Ovary (tissue), 9 donors: ENCODE results near the gene SNRNP48. TPM values are rescaled to one million over a fixed set of nuclear protein-coding genes. Genes with fewer than 3 reads are reported as not detected.

ENCODE experiments used
- DNase-seq, 5 donors: peaks; one replicate each; pipeline ENCODE4 v3.0.0-alpha.2; 2019 to 2020
- H3K27ac ChIP-seq, 2 donors: fragments of 200-600 bp; one replicate each; pipeline versions ENCODE4 v1.5.1 to v1.8.0; 2019 to 2022
- H3K27me3 ChIP-seq: fragments of 200-600 bp; one replicate; pipeline ENCODE4 v1.8.0; 2022
- H3K36me3 ChIP-seq: fragments of 200-600 bp; sonication (generic); one replicate; pipeline ENCODE4 v1.5.1; 2019
- H3K4me1 ChIP-seq: one replicate; pipeline ENCODE4 v1.8.1; 2013; ENCODE audit warnings: mild to moderate bottlenecking, moderate library complexity; ENCODE audit not compliant: insufficient read depth
- H3K4me3 ChIP-seq: fragments of 200-600 bp; sonication (generic); one replicate; pipeline ENCODE4 v1.5.1; 2017
- H3K9me3 ChIP-seq, 2 donors: fragments of 200-600 bp in 1 of 2; sonication (generic) in 1 of 2; one replicate each; pipeline versions ENCODE4 v1.5.1 to v1.8.1; 2013 to 2019; ENCODE audit warnings: mild to moderate bottlenecking in 1 of 2, moderate library complexity in 1 of 2
- EP300 ChIP-seq: sonication (generic); formaldehyde crosslinking; IDR thresholded peaks from one replicate; pipeline ENCODE4 v1.6.1; 2017; ENCODE audit warnings: antibody characterized with exemption
- POLR2A ChIP-seq: fragments of 450-650 bp; IDR thresholded peaks from one replicate; pipeline ENCODE4 v1.6.1; 2017; ENCODE audit warnings: antibody characterized with exemption, mild to moderate bottlenecking, moderate library complexity
- WGBS, 3 donors: extraction: QIAGEN DNeasy Blood & Tissue Kit in 1 of 3; methylation state at CpG; one replicate each; pipeline versions ENCODE4 v1.1.5 to v1.1.7; 2013 to 2017; 5-methylcytosine and 5-hydroxymethylcytosine counted together
- intact Hi-C, 4 donors: fragments of 100-400 bp; cut with DNase I; formaldehyde crosslinking; loops; one replicate each; pipeline versions ENCODE4 v1.11.0 to v1.15.1; 2022 to 2023
- polyA plus RNA-seq, 2 donors: library from polyadenylated mRNA; stranded (reverse); fragments of 200-250 nt in 1 of 2; fragments of 350-450 nt in 1 of 2; fragmentation: Illumina TruSeq in 1 of 2; extraction: RNeasy Lipid Tissue Mini Kit (QIAGEN cat#74804) in 1 of 2; gene quantifications; one replicate each; pipeline ENCODE4 v1.2.3, GENCODE V29; 2013 to 2014
- total RNA-seq, 7 donors: library from RNA; depleted of rRNA in 2 of 7; stranded (reverse); fragments of >200 nt in 2 of 7; fragmentation: NEBNext Ultra II Directional in 3 of 7; extraction: Animal tissue kit (Norgen Biotek cat#: 25700) in 3 of 7; gene quantifications; one replicate each; pipeline versions ENCODE4 v1.1.0 to v1.2.4, GENCODE V29; 2016 to 2023
- TF ChIP-seq, protein P1 (sequence below), 3 donors: fragments of 450-650 bp in 2 of 3; fragments of 200-600 bp in 1 of 3; IDR thresholded peaks; one replicate each; pipeline versions ENCODE4 v1.5.1 to v1.8.0; 2016 to 2022; ENCODE audit warnings: antibody characterized with exemption in 3 of 3, mild to moderate bottlenecking in 1 of 3
- donor health status: DM: no; HTN: no; CAD: no; lungs with moderate emphysema.
- donor health status: DM: no; HTN: no; CAD: no.
- donor health status: Bipolar disorder and iron deficiency.
- donor health status: DM: yes; HTN: yes; CAD: no.
- donor health status: DM: no; HTN: no; CAD: no.
- donor health status: DM: yes; HTN: yes; CAD: no.

SNRNP48 gene
- total and polyA plus RNA-seq, 9 donors, result 8.6 to 19.6 (median 11.7) TPM

GRCh38 chr6:7556394-7557106, 33.4 kb upstream of the SNRNP48 start:
- H3K27ac ChIP-seq, result no peak overlapping the region
- no peaks in the 10 kb centered on the region for H3K27me3 ChIP-seq
- intact Hi-C loops, result no loop called here
- no peak for TF ChIP-seq EP300
- TF ChIP-seq POLR2A, result no peak
- TF ChIP-seq, protein P1, sequence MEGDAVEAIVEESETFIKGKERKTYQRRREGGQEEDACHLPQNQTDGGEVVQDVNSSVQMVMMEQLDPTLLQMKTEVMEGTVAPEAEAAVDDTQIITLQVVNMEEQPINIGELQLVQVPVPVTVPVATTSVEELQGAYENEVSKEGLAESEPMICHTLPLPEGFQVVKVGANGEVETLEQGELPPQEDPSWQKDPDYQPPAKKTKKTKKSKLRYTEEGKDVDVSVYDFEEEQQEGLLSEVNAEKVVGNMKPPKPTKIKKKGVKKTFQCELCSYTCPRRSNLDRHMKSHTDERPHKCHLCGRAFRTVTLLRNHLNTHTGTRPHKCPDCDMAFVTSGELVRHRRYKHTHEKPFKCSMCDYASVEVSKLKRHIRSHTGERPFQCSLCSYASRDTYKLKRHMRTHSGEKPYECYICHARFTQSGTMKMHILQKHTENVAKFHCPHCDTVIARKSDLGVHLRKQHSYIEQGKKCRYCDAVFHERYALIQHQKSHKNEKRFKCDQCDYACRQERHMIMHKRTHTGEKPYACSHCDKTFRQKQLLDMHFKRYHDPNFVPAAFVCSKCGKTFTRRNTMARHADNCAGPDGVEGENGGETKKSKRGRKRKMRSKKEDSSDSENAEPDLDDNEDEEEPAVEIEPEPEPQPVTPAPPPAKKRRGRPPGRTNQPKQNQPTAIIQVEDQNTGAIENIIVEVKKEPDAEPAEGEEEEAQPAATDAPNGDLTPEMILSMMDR (IDR thresholded peaks at IDR 0.05), result no peak
- no peaks in the 10 kb centered on the region for H3K9me3 ChIP-seq
- DNase-seq, result no peak
- H3K4me1 ChIP-seq, result no peaks in the 10 kb centered on the region
- H3K4me3 ChIP-seq, result no peak overlapping the region
- 85 to 91% (median 88%) methylated on average over 12 of the region's 12 CpGs for WGBS, 3 donors
- no peaks in the 10 kb centered on the region for H3K36me3 ChIP-seq

- H3K36me3 ChIP-seq, result no peaks in the 10 kb centered on the region
- DNase-seq, result no peak
- TF ChIP-seq POLR2A (no peak), EP300 (no peak)
- TF ChIP-seq, protein P1 (IDR thresholded peaks at IDR 0.05), result no peak
- H3K4me1 ChIP-seq, result no peaks in the 10 kb centered on the region
- intact Hi-C loops, result no loop called here
- no peaks in the 10 kb centered on the region for H3K9me3 ChIP-seq
- H3K27me3 ChIP-seq, result no peaks in the 10 kb centered on the region
- H3K4me3 ChIP-seq, result no peak overlapping the region
- WGBS, 3 donors, result 91 to 98% (median 95%) methylated on average over 2 of the region's 2 CpGs
- no peak overlapping the region for H3K27ac ChIP-seq
These were observed 32.3 kb upstream of the SNRNP48 start for GRCh38 chr6:7557652-7558051.

DNA sequence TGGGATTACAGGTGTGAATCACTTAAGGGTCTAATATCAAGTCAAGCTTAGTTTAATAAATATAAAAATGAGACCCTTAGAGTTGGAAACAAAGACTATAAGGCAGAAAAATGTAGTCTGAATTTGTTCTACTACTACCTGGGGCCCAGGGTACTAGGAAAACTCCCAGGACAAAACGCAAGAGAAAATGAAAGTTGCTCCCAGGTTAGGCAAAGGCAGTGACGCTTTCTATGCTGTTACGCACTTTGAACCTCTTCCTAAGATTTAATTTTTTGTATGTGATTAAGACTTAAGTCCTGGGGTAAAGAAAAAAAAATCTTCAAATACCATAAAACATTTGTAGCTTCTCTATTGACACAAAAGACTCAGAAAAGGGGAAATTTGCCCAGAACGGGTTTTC, 31.2 kb upstream of the SNRNP48 start:
- 83 to 88% (median 87%) methylated on average over 4 of the region's 4 CpGs for WGBS, 3 donors
- Histone ChIP-seq H3K9me3 (no peaks in the 10 kb centered on the region), H3K4me3 (no peak overlapping the region), H3K36me3 (no peaks in the 10 kb centered on the region), H3K4me1 (no peaks in the 10 kb centered on the region), H3K27me3 (no peaks in the 10 kb centered on the region), H3K27ac (no peak overlapping the region)
- TF ChIP-seq EP300 (no peak), POLR2A (no peak)
- TF ChIP-seq, protein P1 (IDR thresholded peaks at IDR 0.05), result no peak
- no peak for DNase-seq
- intact Hi-C loops, result no loop called here

GRCh38 chr6:7559196-7559595, 30.8 kb upstream of the SNRNP48 start:
- Histone ChIP-seq H3K36me3 (no peaks in the 10 kb centered on the region), H3K9me3 (no peaks in the 10 kb centered on the region), H3K4me1 (no peaks in the 10 kb centered on the region), H3K4me3 (no peak overlapping the region), H3K27ac (no peak overlapping the region), H3K27me3 (no peaks in the 10 kb centered on the region)
- TF ChIP-seq, protein P1 (IDR thresholded peaks at IDR 0.05), result no peak
- TF ChIP-seq EP300, result no peak
- TF ChIP-seq POLR2A, result no peak
- 87 to 90% (median 88%) methylated on average over 6 of the region's 6 CpGs for WGBS, 3 donors
- DNase-seq, result no peak
- intact Hi-C loops, result no loop called here
